AG10803 (cell line): Measurements from ENCODE around the gene KCNE4.

ENCODE experiments used
- DNase-seq: peaks from one replicate; pipeline ENCODE4 v3.0.0; 2010; ENCODE audit warnings: low read depth
- H3K4me3 ChIP-seq: 2 replicates; pipeline ENCODE4 v1.5.1; 2011; ENCODE audit warnings: mild to moderate bottlenecking, low read length, control low read depth
- CTCF ChIP-seq: conservative IDR thresholded peaks from 2 replicates; pipeline ENCODE4 v1.5.1; 2011; ENCODE audit warnings: mild to moderate bottlenecking, low read length, control low read depth, inconsistent platforms

Gene KCNE4

GRCh38 chr2:223050900-223051504, 988 bp upstream of the KCNE4 start:
- H3K4me3 ChIP-seq, result peak overlapping the region; percentile 70
- DNase-seq, result peak; percentile 80

GRCh38 chr2:223052548-223053483, 826 bp downstream of the KCNE4 start:
- no peak for DNase-seq
- TF ChIP-seq CTCF, result no peak
- H3K4me3 ChIP-seq, result peak overlapping the region; percentile 70

More at GRCh38 chr2:223050900-223051504, 988 bp upstream of the KCNE4 start:
- no peak for TF ChIP-seq CTCF

- TF ChIP-seq CTCF, result no peak
- peak overlapping the region; percentile 70 for H3K4me3 ChIP-seq
- DNase-seq, result no peak
Observed at GRCh38 chr2:223053484-223054192, 1.6 kb downstream of the KCNE4 start.

- peak; percentile 95 for DNase-seq
Observed at GRCh38 chr2:223054193-223054781, 2.3 kb downstream of the KCNE4 start.

GRCh38 chr2:223055140-223055539, 3.1 kb downstream of the KCNE4 start:
- TF ChIP-seq CTCF, result no peak
- peak; percentile 49 for DNase-seq
- peak overlapping the region; percentile 16 for H3K4me3 ChIP-seq

More at GRCh38 chr2:223054193-223054781, 2.3 kb downstream of the KCNE4 start:
- TF ChIP-seq CTCF, result no peak
- H3K4me3 ChIP-seq, result peak overlapping the region; percentile 70

- H3K4me3 ChIP-seq, result no peak overlapping the region
- DNase-seq, result no peak
- TF ChIP-seq CTCF, result no peak
Observed at GRCh38 chr2:223055836-223056235, 3.8 kb downstream of the KCNE4 start.
